Osteoblast (primary cell): ENCODE measurements around the gene MADD. TPM values are rescaled to one million over a fixed set of nuclear protein-coding genes. Genes with fewer than 3 reads are reported as not detected.

Experiments
- DNase-seq: peaks from one replicate; pipeline ENCODE4 v3.0.0; 2011; ENCODE audit warnings: low spot score, mixed read lengths; ENCODE audit not compliant: insufficient read length; ENCODE audit errors: missing footprints
- H2AFZ ChIP-seq: 2 replicates; pipeline ENCODE4 v1.6.0; 2011; ENCODE audit warnings: mild to moderate bottlenecking, low read length
- H3K27ac ChIP-seq: 2 replicates; pipeline ENCODE4 v1.5.1; 2011; ENCODE audit warnings: mild to moderate bottlenecking, low read depth, low read length, moderate library complexity
- H3K27me3 ChIP-seq: 2 replicates; pipeline ENCODE4 v1.6.0; 2012; ENCODE audit warnings: mild to moderate bottlenecking, control low read depth, inconsistent platforms, low read length, moderate library complexity; ENCODE audit not compliant: insufficient read depth
- H3K36me3 ChIP-seq: 2 replicates; pipeline ENCODE4 v1.5.1; 2011; ENCODE audit warnings: mild to moderate bottlenecking, low read length, control low read depth, moderate library complexity; ENCODE audit not compliant: insufficient read depth
- H3K4me1 ChIP-seq: 2 replicates; pipeline ENCODE4 v1.5.1; 2011; ENCODE audit warnings: mild to moderate bottlenecking, low read length, control low read depth, moderate library complexity; ENCODE audit not compliant: insufficient read depth
- H3K4me2 ChIP-seq: 2 replicates; pipeline ENCODE4 v1.6.0; 2011; ENCODE audit warnings: mild to moderate bottlenecking, low read length; ENCODE audit not compliant: insufficient read depth
- H3K4me3 ChIP-seq: fragments of 200-600 bp; sonication (generic); 3 replicates; pipeline ENCODE4 v1.5.1; 2012; ENCODE audit warnings: mild to moderate bottlenecking, low read length, inconsistent platforms; ENCODE audit not compliant: insufficient read depth
- H3K79me2 ChIP-seq: 2 replicates; pipeline ENCODE4 v1.6.0; 2012; ENCODE audit warnings: mild to moderate bottlenecking, low read length, control low read depth, inconsistent platforms; ENCODE audit not compliant: insufficient read depth
- H3K9me3 ChIP-seq: 2 replicates; pipeline ENCODE4 v1.5.1; 2011; ENCODE audit warnings: low read depth, low read length, control low read depth
- H4K20me1 ChIP-seq: 2 replicates; pipeline ENCODE4 v1.6.0; 2012; ENCODE audit warnings: mild to moderate bottlenecking, low read length, control low read depth; ENCODE audit not compliant: insufficient read depth
- CTCF ChIP-seq: IDR thresholded peaks from 2 replicates; pipeline ENCODE4 v1.5.1; 2011; ENCODE audit warnings: mild to moderate bottlenecking, low read depth, low read length, moderate library complexity; ENCODE audit errors: extremely low read depth
- total RNA-seq: library from RNA; depleted of rRNA; stranded (reverse); fragments of >200 nt; gene quantifications from 2 replicates; pipeline ENCODE4 v1.2.3, GENCODE V29; 2012

MADD gene
- total RNA-seq, 1 donor: 21.7 TPM

- Histone ChIP-seq H3K36me3 (no peaks in the 10 kb centered on the region), H2AFZ (no peak overlapping the region), H3K9me3 (no peaks in the 10 kb centered on the region), H3K27me3 (no peaks in the 10 kb centered on the region), H4K20me1 (no peaks in the 10 kb centered on the region), H3K4me2 (no peak overlapping the region), H3K4me3 (no peak overlapping the region), H3K79me2 (no peaks in the 10 kb centered on the region), H3K4me1 (no peaks in the 10 kb centered on the region), H3K27ac (no peak overlapping the region)
- no peak for TF ChIP-seq CTCF
- peak; percentile 52 for DNase-seq
Observed at GRCh38 chr11:47359162-47359561, 89.2 kb downstream of the MADD start.

GRCh38 chr11:47359586-47359985 lies 89.7 kb downstream of the MADD start:
- Histone ChIP-seq H2AFZ (no peak overlapping the region), H3K27me3 (no peaks in the 10 kb centered on the region), H3K9me3 (no peaks in the 10 kb centered on the region), H4K20me1 (no peaks in the 10 kb centered on the region), H3K4me1 (no peaks in the 10 kb centered on the region), H3K79me2 (no peaks in the 10 kb centered on the region), H3K27ac (no peak overlapping the region), H3K4me2 (no peak overlapping the region), H3K36me3 (no peaks in the 10 kb centered on the region), H3K4me3 (no peak overlapping the region)
- DNase-seq: peak; percentile 34
- TF ChIP-seq CTCF: no peak

- no peak for DNase-seq
- Histone ChIP-seq H3K27me3 (no peaks in the 10 kb centered on the region), H3K79me2 (no peaks in the 10 kb centered on the region), H3K4me1 (no peaks in the 10 kb centered on the region), H3K36me3 (no peaks in the 10 kb centered on the region), H3K4me3 (no peak overlapping the region), H4K20me1 (no peaks in the 10 kb centered on the region), H2AFZ (no peak overlapping the region), H3K4me2 (no peak overlapping the region), H3K27ac (no peak overlapping the region), H3K9me3 (no peaks in the 10 kb centered on the region)
- no peak for TF ChIP-seq CTCF
Observed at GRCh38 chr11:47360341-47360740, 90.4 kb downstream of the MADD start.

- H3K27me3 ChIP-seq: no peaks in the 10 kb centered on the region
- H3K4me1 ChIP-seq: no peaks in the 10 kb centered on the region
- DNase-seq: no peak
- no peak for TF ChIP-seq CTCF
- H3K36me3 ChIP-seq: no peaks in the 10 kb centered on the region
- no peaks in the 10 kb centered on the region for H3K79me2 ChIP-seq
- no peak overlapping the region for H2AFZ ChIP-seq
- no peaks in the 10 kb centered on the region for H4K20me1 ChIP-seq
- H3K27ac ChIP-seq: no peak overlapping the region
- H3K4me3 ChIP-seq: no peak overlapping the region
- no peaks in the 10 kb centered on the region for H3K9me3 ChIP-seq
- no peak overlapping the region for H3K4me2 ChIP-seq
Observed at GRCh38 chr11:47361419-47361818, 91.5 kb downstream of the MADD start.
